Stomach smooth muscle (tissue), 2 donors: ENCODE measurements around the gene SELENOV.
"Not testable (repeated sequence)": the region's sequence is repeated elsewhere in the genome, so short reads cannot be mapped to it uniquely, and the experiment has no call there.

Source experiments
- H3K27ac ChIP-seq: one replicate; pipeline ENCODE4 v1.7.0; 2013; ENCODE audit warnings: mild to moderate bottlenecking, low read length, inconsistent platforms
- H3K27me3 ChIP-seq, 2 donors: one replicate each; pipeline ENCODE4 v1.7.0; 2013; ENCODE audit warnings: low read length in 2 of 2; ENCODE audit not compliant: insufficient read depth in 2 of 2, control insufficient read depth in 1 of 2
- H3K36me3 ChIP-seq, 2 donors: one replicate each; pipeline ENCODE4 v1.7.0; 2013; ENCODE audit warnings: low read length in 2 of 2; ENCODE audit not compliant: control insufficient read depth in 2 of 2, insufficient read depth in 2 of 2
- H3K4me1 ChIP-seq: one replicate; pipeline ENCODE4 v1.7.0; 2013; ENCODE audit warnings: low read length; ENCODE audit not compliant: control insufficient read depth, insufficient read depth
- H3K4me3 ChIP-seq, 2 donors: one replicate each; pipeline ENCODE4 v1.7.0; 2013; ENCODE audit warnings: low read length in 2 of 2
- H3K9ac ChIP-seq, 2 donors: one replicate each; pipeline ENCODE4 v1.7.0; 2013; ENCODE audit warnings: low read length in 2 of 2, mild to moderate bottlenecking in 1 of 2
- H3K9me3 ChIP-seq, 2 donors: one replicate each; pipeline ENCODE4 v1.7.0; 2013; ENCODE audit warnings: low read length in 2 of 2; ENCODE audit not compliant: control insufficient read depth in 2 of 2
- donor health status: healthy.
- donor health status: Pancreatic carcinoma.

The SELENOV gene

GRCh38 chr19:39474139-39474620 lies 40.8 kb upstream of the SELENOV start:
- peaks cover 63 to 64% of the 10 kb centered on the region in 2 donors for H3K36me3 ChIP-seq
- no peaks in the 10 kb centered on the region for H3K27me3 ChIP-seq
- no peaks in the 10 kb centered on the region for H3K9me3 ChIP-seq
- no peak overlapping the region for H3K27ac ChIP-seq
- H3K4me1 ChIP-seq = no peaks in the 10 kb centered on the region
- H3K9ac ChIP-seq = no peak overlapping the region
- no peak overlapping the region for H3K4me3 ChIP-seq

- Histone ChIP-seq H3K27ac (no peak overlapping the region), H3K36me3 (peaks cover 47 to 49% of the 10 kb centered on the region in 2 donors)
Measured at GRCh38 chr19:39475748-39476147, 39.2 kb upstream of the SELENOV start.

GRCh38 chr19:39479319-39479801 lies 35.6 kb upstream of the SELENOV start:
- H3K9ac ChIP-seq, H3K27me3 ChIP-seq, H3K4me3 ChIP-seq, H3K9me3 ChIP-seq, H3K27ac ChIP-seq: not testable (repeated sequence)
- Histone ChIP-seq H3K36me3 (peaks cover 17 to 19% of the 10 kb centered on the region in 2 donors), H3K4me1 (peaks cover 14% of the 10 kb centered on the region)

More at GRCh38 chr19:39475748-39476147, 39.2 kb upstream of the SELENOV start:
- no peaks in the 10 kb centered on the region for H3K9me3 ChIP-seq
- H3K27me3 ChIP-seq = no peaks in the 10 kb centered on the region
- H3K4me3 ChIP-seq = no peak overlapping the region
- H3K9ac ChIP-seq = no peak overlapping the region
- peaks cover 4% of the 10 kb centered on the region for H3K4me1 ChIP-seq

- peak overlapping the region; percentile 82 for H3K27ac ChIP-seq
- H3K36me3 ChIP-seq = peaks cover 11 to 15% of the 10 kb centered on the region in 2 donors
- no peaks in the 10 kb centered on the region for H3K27me3 ChIP-seq
- peaks cover 14% of the 10 kb centered on the region for H3K4me1 ChIP-seq
- H3K9me3 ChIP-seq = no peaks in the 10 kb centered on the region
- H3K4me3 ChIP-seq = peak overlapping the region; percentile 83 to 100
- peak overlapping the region; percentile 85 to 90 for H3K9ac ChIP-seq
Measured at GRCh38 chr19:39479916-39480315, 35.0 kb upstream of the SELENOV start.

- Histone ChIP-seq H3K36me3 (peaks cover 12 to 18% of the 10 kb centered on the region in 2 donors), H3K4me3 (peak within 1 kb of the TSS; percentile 83 to 100), H3K27me3 (no peaks in the 10 kb centered on the region), H3K4me1 (peaks cover 14% of the 10 kb centered on the region), H3K9ac (peak within 1 kb of the TSS; percentile 85 to 96), H3K27ac (peak within 1 kb of the TSS; percentile 82), H3K9me3 (no peaks in the 10 kb centered on the region)
Measured at GRCh38 chr19:39480337-39481228, 34.4 kb upstream of the SELENOV start, which contains the start of gene TIMM50. Gene TIMM50, plus strand, starts transcription at chr19:39480838. Its CDS starts 16 bp downstream, at chr19:39480854.

GRCh38 chr19:39481229-39481545 lies 33.8 kb upstream of the SELENOV start:
- H3K4me3 ChIP-seq = peak overlapping the region; percentile 83 to 100
- no peaks in the 10 kb centered on the region for H3K9me3 ChIP-seq
- no peak overlapping the region for H3K27ac ChIP-seq
- H3K4me1 ChIP-seq = peaks cover 14% of the 10 kb centered on the region
- H3K9ac ChIP-seq = peak overlapping the region; percentile 85 to 96
- no peaks in the 10 kb centered on the region for H3K27me3 ChIP-seq
- peaks cover 10 to 18% of the 10 kb centered on the region in 2 donors for H3K36me3 ChIP-seq

GRCh38 chr19:39481676-39482075 lies 33.3 kb upstream of the SELENOV start:
- H3K27ac ChIP-seq = no peak overlapping the region
- H3K27me3 ChIP-seq = no peaks in the 10 kb centered on the region
- H3K4me3 ChIP-seq = peak overlapping the region; percentile 83 to 100
- H3K9me3 ChIP-seq = no peaks in the 10 kb centered on the region
- peaks cover 14% of the 10 kb centered on the region for H3K4me1 ChIP-seq
- peak overlapping the region; percentile 85 to 96 for H3K9ac ChIP-seq
- H3K36me3 ChIP-seq = peaks cover 10 to 19% of the 10 kb centered on the region in 2 donors

GRCh38 chr19:39483141-39483540 lies 31.8 kb upstream of the SELENOV start:
- no peak overlapping the region for H3K27ac ChIP-seq
- no peaks in the 10 kb centered on the region for H3K27me3 ChIP-seq
- H3K9ac ChIP-seq = no peak overlapping the region
- no peak overlapping the region for H3K4me3 ChIP-seq
- no peaks in the 10 kb centered on the region for H3K9me3 ChIP-seq
- H3K36me3 ChIP-seq = peaks cover 15 to 27% of the 10 kb centered on the region in 2 donors
- H3K4me1 ChIP-seq = peaks cover 14% of the 10 kb centered on the region

GRCh38 chr19:39489756-39490155 lies 25.2 kb upstream of the SELENOV start:
- no peak overlapping the region for H3K4me3 ChIP-seq
- H3K27me3 ChIP-seq = no peaks in the 10 kb centered on the region
- peaks cover 35 to 46% of the 10 kb centered on the region in 2 donors for H3K36me3 ChIP-seq
- no peak overlapping the region for H3K9ac ChIP-seq
- H3K27ac ChIP-seq = no peak overlapping the region
- H3K9me3 ChIP-seq = no peaks in the 10 kb centered on the region
- no peaks in the 10 kb centered on the region for H3K4me1 ChIP-seq

GRCh38 chr19:39492225-39492624 lies 22.7 kb upstream of the SELENOV start:
- Histone ChIP-seq H3K27ac (no peak overlapping the region), H3K27me3 (peaks cover 5 to 6% of the 10 kb centered on the region in 2 donors), H3K9ac (no peak overlapping the region), H3K4me3 (no peak overlapping the region), H3K4me1 (no peaks in the 10 kb centered on the region), H3K36me3 (peaks cover 24 to 27% of the 10 kb centered on the region in 2 donors), H3K9me3 (no peaks in the 10 kb centered on the region)
